HG03280 (cell line): ENCODE data around the gene TMEM212.
A peak's percentile ranks its signal among the peaks of the same experiment; 100 is the strongest.

Experiments
- ATAC-seq: cut with Tn5 transposase; IDR thresholded peaks from one replicate; pipeline ENCODE4 v1.9.1; 2021; ENCODE audit warnings: mild to moderate bottlenecking, moderate library complexity; ENCODE audit not compliant: unreplicated experiment

TMEM212 gene

GRCh38 chr3:171833789-171834460, 9.2 kb upstream of the TMEM212 start:
- no peak for ATAC-seq

- ATAC-seq, result no peak
These were observed 8.7 kb upstream of the TMEM212 start for GRCh38 chr3:171834461-171834801.

GRCh38 chr3:171835116-171835515, 8.0 kb upstream of the TMEM212 start:
- no peak for ATAC-seq

GRCh38 chr3:171835613-171836012, 7.5 kb upstream of the TMEM212 start:
- no peak for ATAC-seq

GRCh38 chr3:171836855-171837254, 6.3 kb upstream of the TMEM212 start:
- ATAC-seq, result no peak

- no peak for ATAC-seq
These were observed 5.5 kb upstream of the TMEM212 start for GRCh38 chr3:171837698-171838097.

GRCh38 chr3:171838218-171838720, 4.9 kb upstream of the TMEM212 start:
- no peak for ATAC-seq

- no peak for ATAC-seq
These were observed 3.9 kb upstream of the TMEM212 start for GRCh38 chr3:171839270-171839669.

- ATAC-seq, result no peak
These were observed 2.7 kb upstream of the TMEM212 start for GRCh38 chr3:171840445-171840810.

- ATAC-seq, result no peak
These were observed 2.1 kb upstream of the TMEM212 start for GRCh38 chr3:171840811-171841619.

GRCh38 chr3:171841620-171842000, 1.5 kb upstream of the TMEM212 start:
- ATAC-seq, result no peak

GRCh38 chr3:171844873-171845272, 1.7 kb downstream of the TMEM212 start:
- no peak for ATAC-seq

GRCh38 chr3:171845481-171846284, 2.5 kb downstream of the TMEM212 start:
- no peak for ATAC-seq

- ATAC-seq, result peak; percentile 88
These were observed 3.4 kb downstream of the TMEM212 start for GRCh38 chr3:171846597-171846996.

- ATAC-seq, result no peak
These were observed 4.0 kb downstream of the TMEM212 start for GRCh38 chr3:171847133-171847532.

- no peak for ATAC-seq
These were observed 4.6 kb downstream of the TMEM212 start for GRCh38 chr3:171847595-171848259.

- no peak for ATAC-seq
These were observed 6.6 kb downstream of the TMEM212 start for GRCh38 chr3:171849617-171850319.

- no peak for ATAC-seq
These were observed 7.3 kb downstream of the TMEM212 start for GRCh38 chr3:171850320-171850959.

- ATAC-seq, result no peak
These were observed 8.0 kb downstream of the TMEM212 start for GRCh38 chr3:171850960-171851659.
